NCI-H1436 treated with DMSO at 0.1 percent for 48 hours (cell line): ENCODE measurements around the gene PIK3CD.
A peak's percentile ranks its signal among the peaks of the same experiment; 100 is the strongest.
"Not testable (repeated sequence)": the region's sequence is repeated elsewhere in the genome, so short reads cannot be mapped to it uniquely, and the experiment has no call there.

Source experiments
- DNase-seq: peaks from one replicate; lab custom pipeline; 2025; lab: John Stamatoyannopoulos, UW

The PIK3CD gene

DNA sequence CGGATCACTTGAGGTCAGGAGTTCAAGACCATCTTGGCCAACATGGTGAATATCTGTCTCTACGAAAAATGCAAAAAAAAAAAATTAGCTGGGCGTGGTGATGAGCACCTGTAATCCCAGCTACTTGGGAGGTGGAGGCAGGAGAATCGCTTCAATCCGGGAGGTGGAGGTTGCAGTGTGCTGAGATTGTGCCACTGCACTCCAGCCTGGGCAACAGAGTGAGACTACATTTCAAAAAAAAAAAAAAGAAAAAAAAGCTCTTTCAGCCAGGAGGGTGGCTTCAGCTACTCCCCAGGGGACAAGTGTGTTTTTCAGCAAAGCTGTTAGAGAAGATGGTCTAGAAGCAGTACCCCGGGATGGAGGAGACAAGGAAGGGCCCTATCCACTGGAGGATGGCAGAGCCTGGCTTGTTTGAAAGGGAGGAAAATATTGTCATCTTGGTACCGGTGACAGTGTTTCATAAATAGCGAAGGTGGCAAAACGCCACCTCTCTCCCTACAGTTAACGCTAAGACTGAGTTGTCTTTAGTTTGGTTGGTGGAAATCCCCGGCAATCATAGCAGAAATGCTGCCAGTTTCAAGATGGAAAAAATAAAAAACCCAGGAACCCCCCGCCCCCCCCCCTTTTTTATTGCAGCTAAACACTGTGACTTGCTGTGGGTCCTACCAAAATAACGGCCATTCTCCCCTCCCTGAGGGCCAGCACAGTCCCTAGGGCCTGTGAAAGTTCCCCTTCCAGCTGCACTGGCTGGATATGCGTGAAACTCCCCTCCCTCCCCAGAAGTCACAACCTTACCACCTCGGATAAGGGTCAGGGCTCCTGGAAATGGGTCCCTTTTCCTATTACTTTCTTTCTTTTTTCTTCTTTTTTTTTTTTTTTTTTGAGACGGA lies 3.5 kb downstream of the PIK3CD start:
- no peak for DNase-seq

DNA sequence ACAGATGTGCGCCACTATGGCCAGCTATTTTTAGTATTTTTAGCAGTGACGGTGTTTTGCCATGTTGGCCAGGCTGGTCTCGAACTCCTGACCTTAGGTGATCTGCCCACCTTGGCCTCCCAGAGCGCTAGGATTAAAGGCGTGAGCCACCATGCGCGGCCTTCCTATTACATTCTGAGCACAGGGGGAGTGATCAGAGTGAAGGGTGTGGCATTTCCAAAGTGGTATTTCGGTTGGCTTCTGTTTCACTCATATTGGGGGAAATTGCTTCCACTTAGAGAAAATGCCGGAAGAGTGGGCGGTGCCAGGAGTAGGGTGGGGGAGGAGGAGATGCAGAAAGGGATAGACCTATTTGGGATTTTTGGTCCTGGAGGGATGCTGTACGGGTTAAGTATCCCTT lies 4.3 kb downstream of the PIK3CD start:
- DNase-seq: no peak

DNA sequence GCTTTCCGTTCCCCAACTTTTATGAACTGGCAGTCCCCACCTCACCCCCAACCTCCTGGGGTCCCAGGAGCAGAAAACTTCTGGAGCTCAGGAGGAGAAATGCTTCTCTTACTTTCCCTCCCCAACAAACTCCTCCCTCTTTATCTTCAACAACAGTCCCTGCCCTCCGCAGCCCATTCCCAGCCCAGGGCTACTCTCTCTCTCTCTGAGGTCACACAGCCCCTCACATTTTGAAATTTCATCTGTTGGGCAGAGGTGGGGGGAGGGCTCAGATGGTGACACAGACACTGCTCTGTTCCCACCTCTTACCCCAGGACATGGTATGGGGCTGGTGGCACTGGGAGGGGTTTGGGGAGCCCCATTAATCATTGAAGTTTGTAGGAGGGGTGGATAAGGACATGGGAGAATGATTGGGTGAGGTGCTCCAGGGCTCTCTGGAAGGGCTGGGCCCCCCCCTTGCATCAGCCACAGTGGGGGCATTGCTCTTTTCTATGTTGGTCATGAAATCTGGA lies 6.0 kb downstream of the PIK3CD start:
- DNase-seq: no peak

DNA sequence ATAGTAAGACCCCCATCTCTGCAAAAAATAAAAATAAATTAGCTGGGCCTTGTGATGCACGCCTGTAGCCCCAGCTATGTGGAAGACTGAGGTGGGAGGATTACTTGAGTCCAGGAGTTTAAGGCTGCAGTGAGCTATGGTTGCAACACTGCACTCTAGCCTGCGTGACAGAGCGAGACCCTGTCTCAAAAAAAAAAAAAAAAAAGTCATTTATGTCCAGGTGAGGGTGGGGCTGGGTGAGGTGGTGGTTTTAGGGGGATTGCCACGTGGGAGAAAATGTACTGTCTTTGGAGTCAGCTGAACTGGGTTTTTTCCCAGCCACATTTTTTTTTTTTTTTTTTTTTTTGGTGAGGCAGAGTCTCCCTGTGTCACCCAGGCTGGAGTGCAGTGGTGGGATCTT lies 6.7 kb downstream of the PIK3CD start:
- DNase-seq: no peak

DNA sequence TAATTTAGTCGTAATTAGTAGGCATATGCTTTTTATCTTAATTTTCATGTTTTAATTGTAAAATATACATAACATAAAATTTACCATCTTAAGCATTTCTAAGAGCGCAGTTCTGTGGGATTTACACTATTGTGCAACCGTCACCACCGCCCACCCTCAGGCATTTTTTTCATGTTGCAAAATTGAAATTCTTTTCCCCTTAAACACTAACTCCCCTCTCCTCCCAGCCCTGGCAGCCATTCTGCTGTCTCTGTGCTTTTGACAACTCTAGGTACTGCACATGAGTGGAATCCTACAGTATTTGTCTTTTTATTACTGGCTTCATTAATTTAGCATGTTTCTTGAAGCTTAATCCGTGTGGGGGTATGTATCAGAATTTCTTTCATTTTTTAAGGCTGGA lies 7.8 kb downstream of the PIK3CD start:
- no peak for DNase-seq

DNA sequence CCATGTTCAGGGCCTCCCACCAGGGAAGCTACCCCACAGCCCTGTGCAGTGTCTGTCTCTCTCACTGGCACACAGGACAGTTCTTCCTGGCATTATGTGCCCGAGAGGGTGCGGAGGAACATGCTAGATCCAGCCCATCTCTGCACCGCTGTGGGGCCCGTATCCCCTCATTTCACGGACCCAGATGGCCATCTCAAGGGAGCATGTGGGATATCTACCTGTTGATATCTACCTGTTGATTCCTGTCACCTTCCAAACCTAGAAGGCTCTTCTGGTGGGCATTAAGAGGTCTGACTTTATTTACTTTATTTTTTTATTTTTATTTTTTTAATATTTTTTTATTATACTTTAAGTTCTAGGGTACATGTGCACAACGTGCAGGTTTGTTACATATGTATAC lies 11.7 kb downstream of the PIK3CD start:
- DNase-seq: no peak

DNA sequence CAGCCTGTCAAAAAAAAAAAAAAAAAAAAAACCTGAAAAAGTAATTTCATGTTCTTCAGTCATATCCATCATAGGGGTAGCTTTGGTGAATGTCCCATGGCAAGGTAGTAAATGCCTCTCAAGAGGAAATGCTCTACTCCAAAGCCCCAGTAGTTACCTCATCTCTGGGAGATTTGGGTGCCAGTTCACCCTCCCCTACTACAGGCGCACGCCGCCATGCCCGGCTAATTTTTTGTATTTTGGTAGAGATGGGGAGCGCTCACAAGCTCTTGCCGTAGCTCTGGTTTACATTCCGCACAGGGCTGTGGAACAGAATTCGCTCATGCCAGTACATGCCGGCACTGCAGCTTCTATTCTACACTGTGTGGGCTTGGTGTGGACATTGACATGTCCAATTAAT lies 13.7 kb downstream of the PIK3CD start:
- no peak for DNase-seq

DNA sequence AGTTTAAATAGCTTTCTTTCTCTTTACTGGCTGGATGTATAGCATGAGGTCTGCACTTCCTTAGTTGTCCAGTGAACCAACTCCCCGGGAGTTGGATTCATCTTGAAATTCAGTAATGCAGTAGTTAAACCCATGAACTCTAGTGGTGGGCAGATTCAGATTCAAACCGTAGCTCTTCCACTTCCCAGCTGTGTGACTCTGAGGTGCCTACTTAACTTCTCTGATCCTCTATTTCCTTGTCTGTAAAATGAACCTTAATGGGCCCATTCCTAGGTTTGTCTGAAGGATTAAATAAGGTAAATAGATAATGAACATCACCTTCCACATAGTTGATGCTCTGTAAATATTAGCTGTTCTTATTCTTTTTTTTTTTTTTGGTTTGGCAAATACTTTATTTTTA lies 16.5 kb downstream of the PIK3CD start:
- no peak for DNase-seq

DNA sequence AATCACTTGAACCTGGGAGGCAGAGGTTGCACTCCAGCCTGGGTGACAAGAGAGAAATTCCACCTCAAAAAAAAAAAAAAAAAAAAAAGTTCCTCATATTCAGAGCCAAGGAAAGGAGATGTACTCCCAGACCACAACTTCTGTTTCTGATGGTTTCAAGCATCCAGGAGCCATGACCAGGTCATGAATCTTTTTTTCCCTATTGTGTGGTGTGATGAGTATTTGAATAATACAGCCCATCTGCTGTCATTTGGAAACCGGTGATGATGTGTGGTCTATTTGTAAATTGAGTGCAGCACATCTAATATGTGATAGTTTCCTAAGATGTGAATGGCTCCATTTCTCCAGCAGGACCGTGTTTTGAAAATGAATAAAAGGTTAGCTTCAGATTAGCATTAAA lies 18.6 kb downstream of the PIK3CD start:
- DNase-seq: no peak

DNA sequence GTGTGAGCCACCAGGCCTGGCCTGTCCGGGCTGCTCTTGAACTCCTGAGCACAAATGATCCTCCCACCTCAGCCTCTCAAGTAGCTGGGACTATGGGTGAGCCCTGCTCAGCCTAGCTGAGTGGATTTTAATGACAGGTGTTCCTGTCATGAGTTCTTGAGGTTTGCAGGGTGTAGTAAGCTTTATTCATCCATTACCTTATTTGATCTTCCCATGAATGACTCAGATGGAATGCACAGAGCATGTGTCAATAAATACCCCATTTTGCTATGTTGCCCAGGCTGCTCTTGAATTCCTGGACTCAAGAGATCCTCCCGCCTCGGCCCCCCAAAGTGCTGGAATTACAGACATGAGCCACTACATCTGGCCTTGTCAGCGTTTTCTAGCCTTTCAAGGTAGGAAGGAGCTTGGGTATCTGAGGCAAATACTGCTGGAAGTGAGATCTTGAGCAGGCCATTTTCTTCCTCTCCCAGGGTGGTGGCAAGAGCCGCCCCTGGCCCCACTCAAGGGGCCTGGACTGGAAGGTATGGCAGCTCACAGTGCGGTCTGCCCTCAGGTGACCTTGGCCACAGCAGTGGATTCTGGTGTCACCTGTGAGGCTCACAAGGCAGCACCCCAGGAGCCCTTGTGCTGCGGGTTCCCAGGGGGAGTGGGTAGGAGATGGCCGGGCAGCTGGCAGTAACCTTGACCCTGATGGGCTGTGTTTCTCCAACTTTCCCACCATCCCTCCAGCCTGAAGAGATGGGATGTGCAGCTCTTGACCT lies 20.0 kb downstream of the PIK3CD start:
- DNase-seq: no peak

DNA sequence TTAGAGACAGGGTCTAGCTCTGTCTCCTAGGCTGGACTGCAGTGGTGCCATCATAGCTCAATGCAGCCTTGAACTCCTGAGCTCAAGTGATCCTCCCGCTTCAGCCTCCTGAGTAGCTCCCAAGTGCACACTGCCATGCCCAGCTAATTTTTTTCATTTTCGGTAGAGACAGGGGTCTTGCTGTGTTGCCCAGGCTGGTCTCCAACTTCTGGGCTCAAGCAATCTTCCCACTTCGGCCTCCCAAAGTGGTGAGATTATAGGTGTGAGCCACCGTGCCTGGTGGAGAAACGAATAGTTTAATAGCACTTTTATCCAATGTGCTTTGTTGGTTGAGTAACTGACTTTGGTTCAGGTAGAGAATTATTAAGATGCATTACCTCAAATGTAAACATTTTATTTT lies 20.9 kb downstream of the PIK3CD start:
- no peak for DNase-seq

DNA sequence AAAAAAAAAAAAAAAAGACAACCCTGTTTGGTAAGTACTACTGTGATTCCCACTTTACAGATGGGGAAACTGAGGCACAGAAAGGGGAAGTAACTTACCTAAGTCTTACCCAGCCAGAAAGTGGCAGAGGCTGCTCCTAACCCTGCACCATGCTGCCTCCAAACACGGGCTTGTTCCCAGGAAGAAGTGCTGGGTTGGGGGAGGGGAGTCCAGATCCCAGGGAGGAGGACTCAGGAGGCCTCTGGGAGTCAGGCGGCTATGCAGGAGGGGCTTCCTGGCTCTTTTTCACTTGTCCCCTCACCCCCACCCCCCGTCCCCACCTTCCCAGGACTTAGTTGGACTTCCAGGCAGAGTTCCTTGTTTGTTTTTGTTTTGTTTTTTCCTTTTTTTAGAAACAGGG lies 23.9 kb downstream of the PIK3CD start:
- DNase-seq: no peak

DNA sequence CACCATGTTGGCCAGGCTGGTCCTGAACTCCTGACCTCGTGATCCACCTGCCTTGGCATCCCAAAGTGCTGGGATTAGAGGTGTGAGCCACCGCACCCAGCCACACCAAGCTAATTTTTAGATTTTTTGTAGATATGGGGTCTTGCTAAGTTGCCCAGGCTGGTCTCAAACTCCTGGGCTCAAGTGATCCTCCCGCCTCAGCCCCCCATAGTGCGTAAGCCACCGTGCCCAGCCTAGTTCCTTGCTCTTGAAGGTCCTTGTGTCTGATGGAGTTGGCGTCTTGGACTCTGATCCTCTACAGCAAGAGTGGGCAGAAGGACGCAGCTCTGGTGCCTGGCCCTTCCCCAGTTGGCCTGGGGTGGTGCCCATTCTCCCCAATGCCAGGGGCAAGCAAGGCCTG lies 24.6 kb downstream of the PIK3CD start:
- not testable (repeated sequence) for DNase-seq

DNA sequence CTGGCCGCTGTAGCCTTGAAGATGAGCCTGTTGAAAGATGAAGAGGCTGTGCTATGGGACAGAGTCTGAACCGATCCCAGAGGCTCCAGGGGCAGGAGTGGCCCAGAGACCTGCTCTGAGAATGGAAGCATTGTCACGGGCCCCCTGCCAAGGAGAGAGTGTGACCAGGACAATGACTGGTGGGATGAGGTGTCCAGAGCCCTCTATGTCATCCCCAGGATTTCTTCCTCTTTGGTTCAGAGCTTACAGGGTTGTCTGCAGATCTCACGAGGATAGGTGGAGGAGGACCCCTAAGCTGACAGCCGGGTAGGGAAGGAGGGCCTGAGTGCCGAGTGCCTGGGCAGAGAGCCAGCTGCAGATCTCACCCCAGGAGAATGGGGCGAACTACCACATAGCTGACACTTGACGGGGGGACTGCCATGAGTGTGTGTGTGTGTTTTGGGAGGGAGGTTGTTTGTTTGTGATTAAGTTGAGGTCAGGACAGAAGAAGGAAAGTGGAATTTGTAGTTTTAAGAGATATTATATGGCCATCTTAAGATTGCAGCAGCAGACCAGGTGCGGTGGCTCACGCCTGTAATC lies 25.4 kb downstream of the PIK3CD start:
- no peak for DNase-seq

DNA sequence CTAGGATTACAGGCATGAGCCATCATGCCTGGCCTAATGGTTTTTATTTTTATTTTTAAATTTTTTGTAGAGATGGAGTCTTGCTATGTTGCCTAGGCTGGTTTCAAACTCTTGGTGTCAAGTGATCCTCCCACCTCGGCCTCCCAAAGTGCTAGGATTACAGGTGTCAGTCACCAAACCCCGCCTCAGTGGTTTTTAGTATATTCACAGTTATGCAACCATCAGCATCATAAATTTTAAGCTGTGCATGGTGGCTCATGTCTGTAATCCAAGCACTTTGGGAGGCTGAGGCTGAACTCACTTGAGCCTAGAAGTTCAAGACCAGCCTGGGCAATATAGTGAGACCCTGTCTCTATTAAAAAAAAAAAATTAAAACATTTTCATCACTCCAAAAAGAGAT lies 28.6 kb downstream of the PIK3CD start:
- no peak for DNase-seq

DNA sequence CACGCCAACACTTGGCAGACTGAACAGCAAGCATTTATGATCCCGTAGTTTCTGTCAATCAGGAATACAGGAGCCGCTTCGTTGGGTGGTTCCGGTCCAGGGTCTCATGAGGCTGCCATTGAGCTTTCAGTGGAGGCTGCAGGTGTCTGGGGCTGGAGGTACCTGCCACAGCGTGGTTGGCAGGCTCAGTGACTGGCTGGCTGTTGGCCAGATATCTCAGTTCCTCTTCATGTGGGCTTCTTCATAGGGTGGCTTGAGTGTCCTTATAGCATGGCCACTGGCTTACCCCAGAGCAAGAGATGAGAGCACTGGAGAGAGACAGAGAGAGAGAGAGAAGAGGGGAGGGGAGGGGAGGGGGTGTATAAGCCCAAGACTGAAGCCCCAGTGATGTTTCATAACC lies 29.3 kb downstream of the PIK3CD start:
- no peak for DNase-seq

DNA sequence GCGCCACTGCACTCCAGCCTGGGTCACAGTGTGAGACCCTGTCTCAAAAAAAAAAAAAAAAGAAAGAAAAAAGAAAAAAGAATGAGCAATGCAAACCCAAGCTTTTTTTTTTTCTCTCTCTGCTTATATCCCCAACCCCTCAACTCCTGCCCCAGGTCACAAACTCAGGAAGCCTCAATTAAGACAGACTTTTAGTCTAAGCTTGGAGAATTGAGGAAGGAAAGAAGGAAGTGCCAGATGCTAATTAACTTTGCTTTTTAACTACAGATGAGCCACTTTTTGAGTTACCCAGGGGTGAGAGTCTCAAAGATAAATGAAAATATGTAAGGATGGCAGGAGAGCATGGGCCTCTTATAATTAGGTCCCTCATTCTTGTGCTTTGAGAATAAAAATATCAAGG lies 33.3 kb downstream of the PIK3CD start:
- no peak for DNase-seq

DNA sequence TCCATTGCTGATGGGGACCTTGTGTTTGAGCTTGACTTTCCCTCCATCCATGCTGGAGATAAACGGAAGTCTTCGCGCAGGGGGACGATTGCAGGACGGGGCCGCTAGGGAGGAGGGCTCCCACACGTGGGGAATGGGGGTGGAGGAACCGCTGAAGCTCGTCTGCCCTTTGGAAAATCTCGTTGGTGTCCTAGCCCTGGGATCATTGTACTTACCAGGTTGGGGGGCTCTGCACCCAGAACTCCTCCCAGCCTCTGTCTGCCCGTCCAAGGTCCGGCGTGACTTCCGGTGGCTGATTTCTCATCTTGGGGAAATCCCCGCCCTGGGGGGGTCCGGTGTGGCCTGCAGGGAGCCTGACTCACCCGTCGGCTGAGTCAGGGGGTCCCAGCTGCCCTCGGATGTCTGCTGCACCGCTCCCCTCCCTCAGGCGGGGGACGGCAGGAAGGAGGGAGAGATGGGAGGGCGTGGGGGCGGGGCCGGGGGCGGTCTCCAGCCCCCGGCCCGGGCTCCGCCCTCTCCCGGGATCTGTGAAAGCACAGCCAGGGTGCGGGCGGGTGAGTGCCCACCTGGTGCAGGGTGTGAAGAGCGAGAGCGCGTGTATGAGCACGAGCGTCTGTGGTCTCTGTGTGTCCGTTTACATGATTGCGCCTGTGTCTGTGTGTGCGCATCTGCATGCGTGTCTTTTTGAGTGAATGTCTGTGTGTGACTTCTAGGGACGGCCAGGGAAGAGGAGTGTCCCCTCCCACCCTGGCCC lies 35.8 kb downstream of the PIK3CD start:
- no peak for DNase-seq

DNA sequence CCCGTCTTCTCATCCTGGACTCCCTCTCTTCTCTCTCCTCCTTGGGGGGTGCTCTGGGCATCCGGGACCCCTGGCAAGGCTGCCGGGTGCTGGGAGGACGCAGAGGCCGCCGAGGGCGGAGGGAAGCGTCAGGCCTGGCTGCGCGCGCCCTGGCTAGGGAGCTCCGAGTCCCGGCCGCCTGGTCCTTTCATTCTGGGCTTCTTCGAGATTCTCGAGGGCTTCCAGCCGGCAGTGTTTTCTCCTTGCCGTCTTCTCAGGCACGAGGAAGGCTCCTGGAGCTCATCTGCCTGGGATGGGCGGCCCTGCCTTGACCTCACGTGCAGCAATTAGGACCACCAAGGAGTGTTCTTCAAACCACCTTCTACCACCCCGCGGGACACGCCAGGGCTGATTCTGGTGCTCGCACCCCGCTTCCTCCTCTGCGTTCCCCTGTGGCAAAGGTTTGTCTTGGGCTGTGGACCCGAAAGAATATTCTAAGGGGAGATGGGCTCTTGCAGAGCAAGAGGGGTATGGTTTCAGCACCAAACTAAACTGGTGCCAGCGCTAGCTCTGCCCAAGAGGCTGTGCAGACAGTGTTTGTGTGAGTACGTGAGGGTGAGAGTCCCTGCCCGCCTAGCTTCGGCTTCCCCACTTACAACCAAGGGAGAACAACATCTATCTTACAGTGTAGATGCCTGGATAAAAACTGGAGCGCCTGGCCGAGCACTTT lies 36.5 kb downstream of the PIK3CD start:
- DNase-seq: no peak

DNA sequence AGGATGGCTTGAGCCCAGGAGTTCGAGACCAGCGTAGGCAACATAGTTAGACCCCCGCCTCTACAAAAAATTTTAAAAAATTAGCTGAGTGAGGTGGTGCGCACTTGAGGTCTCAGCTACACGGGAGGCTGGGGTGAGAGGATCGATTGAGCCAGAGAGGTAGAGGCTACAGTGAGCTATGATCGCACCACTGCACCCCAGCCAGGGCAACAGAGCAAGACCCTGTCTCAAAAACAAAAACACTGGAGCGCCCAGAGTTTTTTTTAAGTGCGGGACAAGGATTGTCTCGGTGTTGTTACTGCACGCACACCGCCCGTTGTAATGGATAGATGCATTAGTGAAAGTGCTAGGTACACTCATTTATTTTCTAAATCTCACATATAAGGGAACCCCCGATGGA lies 37.1 kb downstream of the PIK3CD start:
- no peak for DNase-seq

DNA sequence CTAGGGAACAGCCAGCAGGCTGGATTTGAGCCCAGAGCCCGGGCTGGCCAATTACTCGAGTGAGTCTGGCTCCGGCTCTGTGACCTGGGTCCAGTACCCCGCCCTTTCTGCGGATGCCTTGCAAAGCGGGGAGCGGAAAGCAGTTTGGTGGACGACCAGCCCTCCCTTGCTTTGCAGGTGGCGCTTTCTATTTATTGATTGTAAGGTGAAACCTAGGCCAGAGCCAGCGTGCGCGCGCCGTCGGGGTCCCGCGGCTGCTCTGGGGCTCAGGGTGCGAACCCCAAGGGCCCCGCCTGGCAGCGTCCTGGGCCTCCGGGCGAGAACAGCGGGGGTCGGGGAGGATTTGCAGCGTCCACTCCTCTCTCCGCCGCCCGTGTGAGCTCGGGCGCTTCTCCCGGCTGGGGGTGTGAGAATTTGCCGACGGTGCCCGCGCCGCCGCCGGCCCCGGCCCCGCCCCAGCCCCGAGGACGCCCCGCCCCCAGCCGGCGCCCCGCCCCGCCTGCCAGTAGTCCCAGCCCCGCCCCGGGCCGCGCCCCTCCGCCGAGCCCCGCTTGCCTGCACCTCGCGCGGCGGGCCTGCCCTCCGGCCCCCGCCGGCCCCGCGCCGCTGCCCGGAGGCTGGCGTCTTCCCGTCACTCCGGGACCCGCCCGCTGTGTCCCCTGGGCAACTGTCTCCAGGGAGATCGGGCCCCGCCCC lies 37.6 kb downstream of the PIK3CD start:
- peak; percentile 53 for DNase-seq
